Measurements from ENCODE around the gene MUCL3.

GRCh38 chr6:30901436-30901835 is 39.3 kb upstream of the MUCL3 start:
- TF ChIP-seq CTCF (IDR thresholded peaks at IDR 0.05) (no peak), POLR2A (IDR thresholded peaks at IDR 0.05) (no peak)
